ENCODE results near the gene ADGRV1. TPM values are rescaled to one million over a fixed set of nuclear protein-coding genes. Genes with fewer than 3 reads are reported as not detected.
A peak's percentile ranks its signal among the peaks of the same experiment; 100 is the strongest.

Gene ADGRV1
- total and polyA plus RNA-seq, 8 donors: 0.75 to 10.3 (median 4.0) TPM

DNA sequence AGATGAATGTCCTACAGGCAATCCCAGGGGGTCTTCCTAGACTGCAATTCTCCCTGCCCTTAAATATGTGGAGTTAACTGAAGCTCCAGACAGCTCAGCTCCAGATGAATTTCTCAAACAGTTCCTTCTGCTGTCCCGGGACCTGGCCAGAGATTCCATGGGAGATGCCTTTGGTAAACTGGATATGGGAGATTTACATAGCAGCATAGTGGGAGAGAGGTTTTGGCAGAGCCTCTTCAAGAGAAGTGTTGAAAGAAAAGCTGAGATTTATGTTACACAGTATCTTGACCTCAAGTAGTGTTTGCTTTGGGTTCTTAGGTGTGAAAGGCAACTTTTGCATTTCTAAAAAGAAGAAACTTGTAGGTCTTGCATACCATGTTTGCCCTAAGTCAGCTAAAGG is 459.6 kb downstream of the ADGRV1 start:
- H3K27ac ChIP-seq: peak overlapping the region in 4 of 5 donors; percentile 42 to 71 (median 60)
- WGBS, 5 donors: 18 to 38% (median 23%) methylated on average over 1 of the region's 1 CpG
- H3K4me3 ChIP-seq: no peak overlapping the region
- TF ChIP-seq POLR2A (IDR thresholded peaks at IDR 0.05): no peak
- TF ChIP-seq EP300 (IDR thresholded peaks at IDR 0.05): no peak
- TF ChIP-seq, protein P1, sequence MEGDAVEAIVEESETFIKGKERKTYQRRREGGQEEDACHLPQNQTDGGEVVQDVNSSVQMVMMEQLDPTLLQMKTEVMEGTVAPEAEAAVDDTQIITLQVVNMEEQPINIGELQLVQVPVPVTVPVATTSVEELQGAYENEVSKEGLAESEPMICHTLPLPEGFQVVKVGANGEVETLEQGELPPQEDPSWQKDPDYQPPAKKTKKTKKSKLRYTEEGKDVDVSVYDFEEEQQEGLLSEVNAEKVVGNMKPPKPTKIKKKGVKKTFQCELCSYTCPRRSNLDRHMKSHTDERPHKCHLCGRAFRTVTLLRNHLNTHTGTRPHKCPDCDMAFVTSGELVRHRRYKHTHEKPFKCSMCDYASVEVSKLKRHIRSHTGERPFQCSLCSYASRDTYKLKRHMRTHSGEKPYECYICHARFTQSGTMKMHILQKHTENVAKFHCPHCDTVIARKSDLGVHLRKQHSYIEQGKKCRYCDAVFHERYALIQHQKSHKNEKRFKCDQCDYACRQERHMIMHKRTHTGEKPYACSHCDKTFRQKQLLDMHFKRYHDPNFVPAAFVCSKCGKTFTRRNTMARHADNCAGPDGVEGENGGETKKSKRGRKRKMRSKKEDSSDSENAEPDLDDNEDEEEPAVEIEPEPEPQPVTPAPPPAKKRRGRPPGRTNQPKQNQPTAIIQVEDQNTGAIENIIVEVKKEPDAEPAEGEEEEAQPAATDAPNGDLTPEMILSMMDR (IDR thresholded peaks at IDR 0.05): no peak
- no peak for TF ChIP-seq POLR2AphosphoS5 (IDR thresholded peaks at IDR 0.05)
- intact Hi-C loops (cut with DNase I; ENCODE audit: low total_unique reads): no loop called here
- peaks cover 6 to 58% (median 31%) of the 10 kb centered on the region in 4 donors for H3K4me1 ChIP-seq
- H3K36me3 ChIP-seq: no peaks in the 10 kb centered on the region
- no peak for DNase-seq
- no peaks in the 10 kb centered on the region for H3K27me3 ChIP-seq
- H3K9me3 ChIP-seq: peaks cover 0 to 5% (median 0%) of the 10 kb centered on the region in 4 donors

DNA sequence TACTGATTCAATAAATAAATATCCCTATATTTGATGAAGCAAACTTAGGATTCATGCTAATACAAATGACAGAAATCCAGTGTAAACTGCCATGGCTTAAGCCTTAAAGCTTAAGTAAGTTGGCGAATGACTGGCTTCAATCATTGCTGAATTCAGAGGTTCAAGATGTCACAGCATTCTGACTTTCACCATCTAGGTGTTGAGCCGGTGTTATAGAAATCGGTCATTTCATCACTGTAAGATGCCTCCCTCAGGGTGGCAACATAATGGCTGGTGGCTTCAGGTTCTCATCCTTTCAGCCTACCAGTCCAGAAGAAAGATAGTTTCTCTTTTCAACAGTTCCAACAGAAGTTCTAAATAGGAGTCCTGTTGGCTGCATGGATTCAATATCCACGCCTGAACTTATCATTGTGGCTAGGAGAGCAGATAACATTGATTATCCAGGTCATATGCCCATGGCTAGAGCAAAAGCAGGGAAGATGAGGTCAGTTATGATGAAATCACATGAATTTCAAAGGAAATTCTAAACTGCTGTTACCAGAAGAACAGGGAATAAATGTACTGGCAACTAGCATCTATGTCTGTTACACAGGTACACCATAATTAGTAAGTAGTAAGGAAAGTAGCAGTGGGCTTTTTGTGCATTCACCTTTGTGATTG is 460.2 kb downstream of the ADGRV1 start:
- Histone ChIP-seq H3K4me1 (peaks cover 11 to 64% (median 38%) of the 10 kb centered on the region in 4 donors), H3K27ac (peak overlapping the region in 3 of 5 donors; percentile 57 to 71 (median 63)), H3K27me3 (no peaks in the 10 kb centered on the region), H3K9me3 (peaks cover 0 to 5% (median 0%) of the 10 kb centered on the region in 4 donors), H3K4me3 (no peak overlapping the region), H3K36me3 (no peaks in the 10 kb centered on the region)
- TF ChIP-seq POLR2A (IDR thresholded peaks at IDR 0.05): no peak
- TF ChIP-seq EP300 (IDR thresholded peaks at IDR 0.05): no peak
- TF ChIP-seq, protein P1 (IDR thresholded peaks at IDR 0.05): no peak
- TF ChIP-seq POLR2AphosphoS5 (IDR thresholded peaks at IDR 0.05): no peak
- 43 to 80% (median 49%) methylated on average over 4 of the region's 4 CpGs for WGBS, 5 donors
- intact Hi-C loops (cut with DNase I; ENCODE audit: low total_unique reads): no loop called here
- DNase-seq: no peak

DNA sequence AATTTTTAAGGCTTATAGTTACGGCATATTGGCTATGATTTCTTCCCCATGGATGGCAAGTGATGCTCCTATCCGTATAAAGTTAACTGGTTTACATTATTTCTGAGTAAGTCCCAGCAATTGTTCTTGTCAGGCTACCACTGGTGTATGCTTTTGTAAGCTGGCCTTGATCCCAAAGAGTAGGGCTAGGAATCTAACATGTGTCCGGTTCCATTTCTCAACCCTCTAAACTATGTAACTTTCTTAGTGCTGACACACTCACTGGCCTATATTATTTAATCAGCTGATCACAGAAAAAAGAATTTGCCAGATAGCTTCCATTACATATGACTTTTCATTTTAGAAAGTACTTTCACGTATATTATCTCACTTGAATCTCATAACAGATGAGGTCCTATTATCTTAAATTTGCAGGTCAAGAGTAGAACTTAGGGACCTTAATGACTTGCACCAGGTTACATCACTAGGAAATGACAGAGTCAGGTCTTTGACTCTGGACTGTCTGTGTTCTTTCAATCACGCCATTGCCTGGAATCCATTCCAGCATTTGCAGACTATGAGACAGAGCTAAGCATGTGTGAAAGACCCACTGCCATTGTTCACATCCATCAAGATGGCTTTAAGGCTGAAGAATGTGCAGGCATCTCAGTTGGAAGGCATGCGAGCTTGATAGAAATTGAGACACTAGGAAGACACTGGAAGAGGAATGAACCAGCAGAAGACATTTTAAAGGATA is 461.6 kb downstream of the ADGRV1 start:
- WGBS, 5 donors: 79 to 91% (median 89%) methylated on average over 6 of the region's 6 CpGs
- TF ChIP-seq POLR2AphosphoS5 (IDR thresholded peaks at IDR 0.05) (no peak), EP300 (IDR thresholded peaks at IDR 0.05) (no peak), POLR2A (IDR thresholded peaks at IDR 0.05) (no peak)
- TF ChIP-seq, protein P1 (IDR thresholded peaks at IDR 0.05): no peak
- Histone ChIP-seq H3K27me3 (no peaks in the 10 kb centered on the region), H3K4me1 (peaks cover 17 to 78% (median 45%) of the 10 kb centered on the region in 4 donors), H3K27ac (no peak overlapping the region), H3K4me3 (no peak overlapping the region), H3K36me3 (no peaks in the 10 kb centered on the region), H3K9me3 (no peaks in the 10 kb centered on the region)
- intact Hi-C loops (cut with DNase I; ENCODE audit: low total_unique reads): no loop called here
- DNase-seq: no peak

DNA sequence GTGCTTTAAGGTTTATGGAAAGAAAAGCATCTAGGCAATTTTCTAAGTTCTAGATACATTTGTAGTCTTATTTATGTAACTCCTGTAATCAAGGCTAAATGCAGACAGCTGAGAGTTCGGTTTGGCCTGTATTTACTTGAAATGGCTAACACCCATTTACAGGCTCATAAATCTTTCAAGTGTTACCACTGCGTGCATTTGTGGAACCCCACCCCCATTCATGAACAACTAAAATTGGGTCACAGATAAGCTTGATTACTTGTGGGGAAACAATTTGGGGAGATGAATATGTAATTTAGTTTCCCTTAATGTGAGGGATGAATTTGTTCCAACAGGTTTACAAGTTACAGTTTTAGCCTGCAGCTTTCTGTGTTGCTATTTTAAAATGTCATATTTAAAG is 463.9 kb downstream of the ADGRV1 start:
- Histone ChIP-seq H3K27me3 (no peaks in the 10 kb centered on the region), H3K4me1 (peaks cover 32 to 86% (median 60%) of the 10 kb centered on the region in 4 donors), H3K9me3 (no peaks in the 10 kb centered on the region), H3K27ac (peak overlapping the region in 3 of 5 donors; percentile 63 to 74 (median 65)), H3K4me3 (no peak overlapping the region), H3K36me3 (no peaks in the 10 kb centered on the region)
- intact Hi-C loops (cut with DNase I; ENCODE audit: low total_unique reads): no loop called here
- no peak for DNase-seq
- TF ChIP-seq, protein P1 (IDR thresholded peaks at IDR 0.05): no peak
- WGBS, 5 donors: 11 to 39% (median 19%) methylated on average over 2 of the region's 2 CpGs

Measured in stomach (tissue), 9 donors.